ENCODE measurements around the gene MYBPHL. TPM values are rescaled to one million over a fixed set of nuclear protein-coding genes. Genes with fewer than 3 reads are reported as not detected.
A peak's percentile ranks its signal among the peaks of the same experiment; 100 is the strongest.

MYBPHL gene
- polyA plus RNA-seq, 4 donors = 0.16 to 24.1 TPM; not detected in 2

DNA sequence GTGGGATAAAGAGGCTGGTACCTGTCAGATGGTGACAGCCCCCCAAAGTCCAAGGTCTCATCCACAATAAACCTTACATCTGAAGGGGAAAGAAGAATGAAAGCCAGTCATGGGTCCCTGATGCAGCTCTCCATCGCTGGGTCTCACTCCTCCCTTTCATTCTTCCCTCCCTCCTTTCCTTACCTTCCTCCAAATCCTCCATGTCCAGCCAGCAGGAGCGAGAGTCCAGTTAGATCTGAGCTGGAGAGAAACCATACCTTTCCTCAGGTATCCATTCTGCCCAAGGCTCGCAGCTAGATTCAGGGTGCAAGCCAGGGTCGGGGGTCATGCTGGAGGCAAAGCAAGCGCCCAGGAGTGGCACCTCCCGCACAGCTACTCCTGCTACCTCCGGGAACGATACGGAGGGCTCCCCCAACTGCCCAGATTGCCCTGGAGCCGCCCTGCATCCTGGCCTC is 24.3 kb downstream of the MYBPHL start:
- Histone ChIP-seq H3K27ac (ENCODE audit: low read depth in 1 of 3, low read length in 2 of 3) (peak overlapping the region in 1 of 3 donors; percentile 85), H3K36me3 (ENCODE audit: control insufficient read depth in 3 of 3, insufficient read depth in 2 of 3, low read depth in 1 of 3, low read length in 3 of 3) (peaks cover 0 to 19% (median 0%) of the 10 kb centered on the region in 3 donors), H3K27me3 (ENCODE audit: control insufficient read depth in 3 of 3, insufficient read depth in 3 of 3, low read length in 3 of 3) (no peaks in the 10 kb centered on the region), H3K9me3 (ENCODE audit: control insufficient read depth in 2 of 2, insufficient read depth in 1 of 2, low read depth in 1 of 2, low read length in 1 of 2) (no peaks in the 10 kb centered on the region), H3K4me1 (ENCODE audit: control insufficient read depth in 3 of 3, insufficient read depth in 2 of 3, low read depth in 1 of 3, low read length in 2 of 3) (peaks cover 0 to 31% (median 4%) of the 10 kb centered on the region in 3 donors), H3K4me3 (ENCODE audit: low read depth in 1 of 3, low read length in 3 of 3) (peak overlapping the region; percentile 45 to 84 (median 59))
- 6 to 16% (median 13%) methylated on average over 10 of the region's 10 CpGs for WGBS, 3 donors
- DNase-seq (peak in 1 of 2 donors; percentile 4), FAIRE-seq (no peak)

DNA sequence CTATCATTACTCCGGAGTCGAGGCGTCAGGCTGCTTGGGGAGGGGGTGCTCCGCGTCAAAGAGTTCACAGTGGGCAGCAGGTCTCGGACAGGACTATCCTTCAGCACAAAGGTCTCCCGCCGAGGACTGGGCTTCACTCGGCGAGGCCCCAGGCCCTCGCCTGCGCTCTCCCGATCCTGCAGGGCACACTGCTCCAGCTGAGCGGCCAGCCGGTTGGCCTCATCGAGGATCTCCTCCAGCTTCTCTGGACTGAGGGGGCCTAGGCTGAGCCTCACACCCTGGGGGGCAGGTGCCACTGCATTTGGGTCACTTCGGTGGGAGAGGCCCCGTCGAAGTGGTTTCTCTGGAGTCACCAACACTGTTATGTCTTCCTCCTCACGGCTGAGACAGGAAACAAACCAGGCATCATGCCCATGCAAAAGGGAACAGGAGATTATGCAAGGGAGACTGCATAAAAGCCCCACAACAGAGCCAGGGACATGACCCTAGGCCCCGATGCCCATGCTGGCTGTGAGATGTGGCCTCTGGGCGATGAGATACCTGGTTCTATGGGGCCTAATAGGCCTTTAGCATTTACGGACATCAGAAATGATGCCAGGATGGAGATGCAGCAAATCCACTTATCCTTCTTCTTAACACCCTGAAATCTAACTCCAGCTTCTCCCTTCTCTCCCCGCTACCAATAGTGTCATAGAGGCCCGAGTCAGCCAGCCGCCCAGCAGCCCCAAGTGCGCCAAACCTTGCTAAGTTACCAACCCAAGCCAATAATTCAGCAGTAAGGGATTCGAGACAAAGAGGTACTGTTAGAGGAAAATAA is 24.9 kb downstream of the MYBPHL start:
- Histone ChIP-seq H3K9me3 (ENCODE audit: control insufficient read depth in 2 of 2, insufficient read depth in 1 of 2, low read depth in 1 of 2, low read length in 1 of 2) (no peaks in the 10 kb centered on the region), H3K4me1 (ENCODE audit: control insufficient read depth in 3 of 3, insufficient read depth in 2 of 3, low read depth in 1 of 3, low read length in 2 of 3) (peaks cover 0 to 37% (median 4%) of the 10 kb centered on the region in 3 donors), H3K27ac (ENCODE audit: low read depth in 1 of 3, low read length in 2 of 3) (no peak overlapping the region), H3K36me3 (ENCODE audit: control insufficient read depth in 3 of 3, insufficient read depth in 2 of 3, low read depth in 1 of 3, low read length in 3 of 3) (peaks cover 0 to 19% (median 0%) of the 10 kb centered on the region in 3 donors), H3K4me3 (ENCODE audit: low read depth in 1 of 3, low read length in 3 of 3) (peak overlapping the region in 1 of 3 donors; percentile 84), H3K27me3 (ENCODE audit: control insufficient read depth in 3 of 3, insufficient read depth in 3 of 3, low read length in 3 of 3) (no peaks in the 10 kb centered on the region)
- WGBS, 3 donors = 69 to 84% (median 81%) methylated on average over 28 of the region's 28 CpGs
- FAIRE-seq = no peak
- DNase-seq = no peak

DNA sequence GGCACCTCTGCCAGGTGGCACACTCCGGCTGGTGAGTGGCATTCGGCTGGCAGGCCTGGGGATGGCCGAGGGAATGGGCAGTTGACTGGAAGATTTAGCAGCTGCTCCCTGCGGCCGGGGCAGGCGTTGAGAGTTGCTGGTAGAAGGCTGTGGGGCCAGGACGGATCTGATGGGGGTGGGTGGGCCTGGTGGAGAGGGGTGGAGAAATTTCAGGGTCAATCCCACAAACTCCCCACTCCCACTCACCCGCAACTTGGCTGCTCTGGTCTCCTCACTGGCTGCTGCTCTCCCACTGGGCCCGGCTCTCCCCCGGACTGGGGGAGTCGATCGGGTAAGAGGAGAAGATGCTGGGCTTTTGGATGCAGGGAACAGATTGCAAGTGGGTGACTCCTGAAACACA is 25.9 kb downstream of the MYBPHL start:
- no peak overlapping the region for H3K27ac ChIP-seq (ENCODE audit: low read depth in 1 of 3, low read length in 2 of 3)
- peaks cover 0 to 42% (median 4%) of the 10 kb centered on the region in 3 donors for H3K4me1 ChIP-seq (ENCODE audit: control insufficient read depth in 3 of 3, insufficient read depth in 2 of 3, low read depth in 1 of 3, low read length in 2 of 3)
- DNase-seq = no peak
- no peaks in the 10 kb centered on the region for H3K9me3 ChIP-seq (ENCODE audit: control insufficient read depth in 2 of 2, insufficient read depth in 1 of 2, low read depth in 1 of 2, low read length in 1 of 2)
- H3K36me3 ChIP-seq (ENCODE audit: control insufficient read depth in 3 of 3, insufficient read depth in 2 of 3, low read depth in 1 of 3, low read length in 3 of 3) = peaks cover 0 to 20% (median 0%) of the 10 kb centered on the region in 3 donors
- 95 to 97% (median 97%) methylated on average over 12 of the region's 12 CpGs for WGBS, 3 donors
- FAIRE-seq = no peak
- no peak overlapping the region for H3K4me3 ChIP-seq (ENCODE audit: low read depth in 1 of 3, low read length in 3 of 3)
- no peaks in the 10 kb centered on the region for H3K27me3 ChIP-seq (ENCODE audit: control insufficient read depth in 3 of 3, insufficient read depth in 3 of 3, low read length in 3 of 3)

DNA sequence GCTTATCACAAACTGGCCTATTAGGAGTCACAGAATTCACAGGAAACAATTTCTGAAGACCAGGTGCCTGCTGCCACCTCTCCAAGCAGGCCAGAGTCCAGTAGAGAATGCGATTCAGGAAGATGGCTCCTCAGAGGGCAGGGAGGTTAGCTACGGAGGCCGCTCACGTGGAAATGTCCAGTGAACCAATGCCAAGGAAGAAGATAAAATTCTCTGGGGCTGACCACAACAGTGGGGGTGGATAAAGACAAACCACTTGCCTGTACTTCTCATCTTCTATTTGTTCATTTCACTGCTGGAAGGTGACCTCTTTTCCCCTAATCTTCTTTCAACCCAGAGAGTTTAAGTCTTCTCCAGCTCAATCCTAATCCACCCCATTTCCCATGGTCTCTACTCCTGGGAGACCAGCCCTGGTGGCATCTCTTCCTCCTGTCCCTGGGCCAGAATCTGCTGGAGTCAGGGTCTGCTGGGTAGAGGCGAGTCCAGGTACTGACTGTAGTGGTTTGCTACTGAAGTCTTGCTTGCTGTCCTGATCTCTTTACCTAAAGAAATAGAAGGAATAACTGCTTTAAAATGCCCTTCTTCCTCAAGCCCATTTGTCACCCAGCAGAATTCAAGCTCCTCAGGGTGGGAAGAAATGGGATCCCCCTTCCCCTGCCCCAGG is 27.1 kb downstream of the MYBPHL start:
- no peak overlapping the region for H3K4me3 ChIP-seq (ENCODE audit: low read depth in 1 of 3, low read length in 3 of 3)
- FAIRE-seq (no peak), DNase-seq (no peak)
- no peak overlapping the region for H3K27ac ChIP-seq (ENCODE audit: low read depth in 1 of 3, low read length in 2 of 3)
- no peaks in the 10 kb centered on the region for H3K27me3 ChIP-seq (ENCODE audit: control insufficient read depth in 3 of 3, insufficient read depth in 3 of 3, low read length in 3 of 3)
- peaks cover 0 to 22% (median 0%) of the 10 kb centered on the region in 3 donors for H3K36me3 ChIP-seq (ENCODE audit: control insufficient read depth in 3 of 3, insufficient read depth in 2 of 3, low read depth in 1 of 3, low read length in 3 of 3)
- 81 to 90% (median 84%) methylated on average over 5 of the region's 5 CpGs for WGBS, 3 donors
- H3K9me3 ChIP-seq (ENCODE audit: control insufficient read depth in 2 of 2, insufficient read depth in 1 of 2, low read depth in 1 of 2, low read length in 1 of 2) = no peaks in the 10 kb centered on the region
- peaks cover 0 to 52% (median 4%) of the 10 kb centered on the region in 3 donors for H3K4me1 ChIP-seq (ENCODE audit: control insufficient read depth in 3 of 3, insufficient read depth in 2 of 3, low read depth in 1 of 3, low read length in 2 of 3)

DNA sequence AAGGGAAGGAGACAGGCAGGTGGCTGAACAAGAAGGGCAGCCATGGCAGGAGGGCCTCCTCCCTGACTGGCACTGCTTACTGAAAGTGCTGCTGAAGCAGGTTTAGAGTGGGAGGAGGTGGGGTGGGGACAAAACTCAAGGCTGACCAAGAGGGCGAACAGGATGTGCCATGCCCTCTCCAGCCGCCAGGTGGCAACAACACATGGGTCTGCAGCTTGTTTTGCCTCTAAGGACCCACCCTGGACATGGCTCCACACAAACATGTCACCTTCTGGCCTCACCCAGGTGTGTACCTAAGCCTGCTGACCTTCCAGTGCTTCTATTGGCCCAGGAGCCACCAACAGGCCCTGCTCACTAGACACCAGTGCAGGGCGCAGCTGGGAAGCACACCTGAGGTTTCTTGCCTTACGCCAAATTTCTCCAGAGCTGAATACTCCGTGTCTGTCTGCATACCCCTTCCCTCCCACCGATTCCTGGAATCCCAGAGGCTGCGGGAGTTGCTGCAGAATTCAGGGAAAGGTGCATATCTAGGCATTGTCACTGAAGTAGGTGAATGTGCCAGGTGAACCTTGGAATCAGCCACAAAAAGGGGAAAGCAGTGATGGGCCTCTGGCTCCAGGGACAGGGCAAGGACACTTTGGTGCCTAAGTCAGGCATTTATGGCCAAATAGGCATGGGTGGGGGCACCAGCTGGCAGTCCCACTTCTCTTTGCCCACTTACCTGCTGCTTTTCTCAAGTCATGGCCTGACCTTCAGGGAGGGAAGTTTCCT is 29.2 kb downstream of the MYBPHL start:
- Histone ChIP-seq H3K4me1 (ENCODE audit: control insufficient read depth in 3 of 3, insufficient read depth in 2 of 3, low read depth in 1 of 3, low read length in 2 of 3) (peaks cover 0 to 65% (median 0%) of the 10 kb centered on the region in 3 donors), H3K36me3 (ENCODE audit: control insufficient read depth in 3 of 3, insufficient read depth in 2 of 3, low read depth in 1 of 3, low read length in 3 of 3) (peaks cover 0 to 36% (median 0%) of the 10 kb centered on the region in 3 donors), H3K27me3 (ENCODE audit: control insufficient read depth in 3 of 3, insufficient read depth in 3 of 3, low read length in 3 of 3) (no peaks in the 10 kb centered on the region), H3K27ac (ENCODE audit: low read depth in 1 of 3, low read length in 2 of 3) (peak overlapping the region; percentile 3 to 79 (median 17)), H3K4me3 (ENCODE audit: low read depth in 1 of 3, low read length in 3 of 3) (no peak overlapping the region), H3K9me3 (ENCODE audit: control insufficient read depth in 2 of 2, insufficient read depth in 1 of 2, low read depth in 1 of 2, low read length in 1 of 2) (no peaks in the 10 kb centered on the region)
- DNase-seq (peak; percentile 91 to 94), FAIRE-seq (no peak)
- 39 to 60% (median 47%) methylated on average over 7 of the region's 7 CpGs for WGBS, 3 donors

DNA sequence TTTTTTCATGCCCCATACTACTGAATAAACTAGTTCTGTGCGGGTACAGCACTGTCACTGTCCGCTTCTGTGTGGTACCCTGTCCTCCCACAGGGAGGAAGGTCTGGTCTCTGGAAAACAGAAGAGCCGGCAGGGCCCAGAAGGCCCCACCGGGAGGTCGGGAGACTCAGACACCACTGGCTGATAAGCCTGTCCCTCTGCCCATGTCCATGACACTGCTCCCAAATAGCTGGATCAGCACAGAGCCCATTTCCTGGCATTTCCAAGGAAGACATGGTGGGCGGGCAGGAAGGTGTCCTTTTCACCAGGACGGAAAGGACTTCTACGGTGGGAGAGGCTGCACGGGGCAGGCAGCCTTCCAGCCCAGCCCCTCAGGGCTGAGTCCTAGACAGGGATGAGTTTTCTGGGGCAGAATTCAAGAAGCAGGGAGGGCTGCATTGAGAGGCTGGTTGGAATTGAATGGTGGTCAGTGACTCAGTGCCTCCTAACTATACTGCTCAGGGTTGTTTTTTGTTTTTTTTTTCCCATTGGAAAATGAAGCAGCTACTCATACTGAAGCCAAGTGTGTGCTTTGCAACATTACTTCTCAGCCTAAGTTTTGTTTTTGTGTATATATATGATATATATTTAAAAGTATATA is 31.0 kb downstream of the MYBPHL start:
- no peaks in the 10 kb centered on the region for H3K27me3 ChIP-seq (ENCODE audit: control insufficient read depth in 3 of 3, insufficient read depth in 3 of 3, low read length in 3 of 3)
- H3K27ac ChIP-seq (ENCODE audit: low read depth in 1 of 3, low read length in 2 of 3) = peak overlapping the region in 1 of 3 donors; percentile 9
- no peaks in the 10 kb centered on the region for H3K9me3 ChIP-seq (ENCODE audit: control insufficient read depth in 2 of 2, insufficient read depth in 1 of 2, low read depth in 1 of 2, low read length in 1 of 2)
- DNase-seq (no peak), FAIRE-seq (no peak)
- peaks cover 0 to 54% (median 0%) of the 10 kb centered on the region in 3 donors for H3K4me1 ChIP-seq (ENCODE audit: control insufficient read depth in 3 of 3, insufficient read depth in 2 of 3, low read depth in 1 of 3, low read length in 2 of 3)
- H3K36me3 ChIP-seq (ENCODE audit: control insufficient read depth in 3 of 3, insufficient read depth in 2 of 3, low read depth in 1 of 3, low read length in 3 of 3) = peaks cover 0 to 50% (median 0%) of the 10 kb centered on the region in 3 donors
- no peak overlapping the region for H3K4me3 ChIP-seq (ENCODE audit: low read depth in 1 of 3, low read length in 3 of 3)
- WGBS, 3 donors = 77 to 88% (median 86%) methylated on average over 9 of the region's 9 CpGs

DNA sequence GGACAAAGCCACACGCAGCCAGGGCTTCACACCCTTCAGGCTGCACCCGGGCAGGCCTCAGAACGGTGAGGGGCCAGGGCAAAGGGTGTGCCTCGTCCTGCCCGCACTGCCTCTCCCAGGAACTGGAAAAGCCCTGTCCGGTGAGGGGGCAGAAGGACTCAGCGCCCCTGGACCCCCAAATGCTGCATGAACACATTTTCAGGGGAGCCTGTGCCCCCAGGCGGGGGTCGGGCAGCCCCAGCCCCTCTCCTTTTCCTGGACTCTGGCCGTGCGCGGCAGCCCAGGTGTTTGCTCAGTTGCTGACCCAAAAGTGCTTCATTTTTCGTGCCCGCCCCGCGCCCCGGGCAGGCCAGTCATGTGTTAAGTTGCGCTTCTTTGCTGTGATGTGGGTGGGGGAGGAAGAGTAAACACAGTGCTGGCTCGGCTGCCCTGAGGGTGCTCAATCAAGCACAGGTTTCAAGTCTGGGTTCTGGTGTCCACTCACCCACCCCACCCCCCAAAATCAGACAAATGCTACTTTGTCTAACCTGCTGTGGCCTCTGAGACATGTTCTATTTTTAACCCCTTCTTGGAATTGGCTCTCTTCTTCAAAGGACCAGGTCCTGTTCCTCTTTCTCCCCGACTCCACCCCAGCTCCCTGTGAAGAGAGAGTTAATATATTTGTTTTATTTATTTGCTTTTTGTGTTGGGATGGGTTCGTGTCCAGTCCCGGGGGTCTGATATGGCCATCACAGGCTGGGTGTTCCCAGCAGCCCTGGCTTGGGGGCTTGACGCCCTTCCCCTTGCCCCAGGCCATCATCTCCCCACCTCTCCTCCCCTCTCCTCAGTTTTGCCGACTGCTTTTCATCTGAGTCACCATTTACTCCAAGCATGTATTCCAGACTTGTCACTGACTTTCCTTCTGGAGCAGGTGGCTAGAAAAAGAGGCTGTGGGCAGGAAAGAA is 32.0 kb downstream of the MYBPHL start:
- WGBS, 3 donors = 16 to 39% (median 36%) methylated on average over 22 to 24 of the region's 24 CpGs
- peaks cover 0 to 54% (median 0%) of the 10 kb centered on the region in 3 donors for H3K4me1 ChIP-seq (ENCODE audit: control insufficient read depth in 3 of 3, insufficient read depth in 2 of 3, low read depth in 1 of 3, low read length in 2 of 3)
- H3K27ac ChIP-seq (ENCODE audit: low read depth in 1 of 3, low read length in 2 of 3) = peak overlapping the region in 1 of 3 donors; percentile 76
- no peak for FAIRE-seq
- peak overlapping the region in 1 of 3 donors; percentile 1 for H3K4me3 ChIP-seq (ENCODE audit: low read depth in 1 of 3, low read length in 3 of 3)
- DNase-seq = peak; percentile 58 to 69
- H3K36me3 ChIP-seq (ENCODE audit: control insufficient read depth in 3 of 3, insufficient read depth in 2 of 3, low read depth in 1 of 3, low read length in 3 of 3) = peaks cover 0 to 53% (median 0%) of the 10 kb centered on the region in 3 donors
- H3K27me3 ChIP-seq (ENCODE audit: control insufficient read depth in 3 of 3, insufficient read depth in 3 of 3, low read length in 3 of 3) = no peaks in the 10 kb centered on the region
- no peaks in the 10 kb centered on the region for H3K9me3 ChIP-seq (ENCODE audit: control insufficient read depth in 2 of 2, insufficient read depth in 1 of 2, low read depth in 1 of 2, low read length in 1 of 2)

Measured in small intestine (tissue), 7 donors.